Fibroblast of mammary gland (primary cell): ENCODE data around the gene PLSCR2.
"Not testable (repeated sequence)": the region's sequence is repeated elsewhere in the genome, so short reads cannot be mapped to it uniquely, and the experiment has no call there.

Experiments used
- DNase-seq: peaks from one replicate; pipeline ENCODE4 v3.0.0-alpha.2; 2010; ENCODE audit warnings: low read depth
- H3K4me3 ChIP-seq: 2 replicates; pipeline ENCODE4 v1.5.1; 2011; ENCODE audit warnings: low read depth, mild to moderate bottlenecking, low read length, moderate library complexity; ENCODE audit not compliant: control insufficient read depth
- CTCF ChIP-seq: conservative IDR thresholded peaks from 2 replicates; pipeline ENCODE4 v1.5.1; 2011; ENCODE audit warnings: low read depth, low read length, inconsistent platforms; ENCODE audit not compliant: control insufficient read depth, insufficient read depth

PLSCR2 gene

DNA sequence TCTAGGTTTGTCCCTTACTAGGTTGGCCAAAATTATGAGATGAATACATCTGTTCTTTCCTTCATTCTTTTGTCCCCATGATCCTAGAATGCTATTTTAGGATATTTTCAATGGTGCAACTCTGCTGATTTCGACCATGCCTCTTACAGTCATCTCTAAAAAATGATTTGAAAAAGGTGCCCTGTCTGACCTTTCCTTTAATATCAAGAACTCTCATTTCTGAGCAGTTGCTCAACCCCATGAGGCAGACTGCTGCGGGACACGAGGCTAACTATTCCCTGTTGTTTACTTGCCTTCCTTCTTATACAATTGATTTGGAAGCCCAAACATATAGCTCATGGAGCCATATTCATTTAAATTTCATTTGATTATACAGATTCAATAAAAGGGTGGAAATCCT is 14.6 kb downstream of the PLSCR2 start:
- TF ChIP-seq CTCF, result no peak
- no peak for DNase-seq
- no peak overlapping the region for H3K4me3 ChIP-seq

DNA sequence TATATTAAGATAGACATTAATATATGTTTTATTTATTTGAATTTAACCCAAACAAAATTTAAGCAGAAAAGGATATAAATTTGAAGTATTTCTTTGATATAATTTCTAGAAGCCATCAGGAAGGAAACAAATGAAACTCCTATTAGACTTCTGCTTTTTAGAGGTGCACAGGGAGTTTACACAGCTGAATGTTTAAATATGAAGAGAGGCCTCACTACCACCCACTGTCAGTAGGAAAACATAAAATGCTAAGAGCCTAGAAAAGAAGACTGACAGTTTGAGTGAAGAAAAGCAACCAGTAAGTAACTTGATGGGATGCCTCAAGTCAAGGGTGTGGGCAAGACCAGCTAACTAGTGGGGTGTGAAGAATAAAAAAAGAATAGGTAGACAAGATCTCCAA is 19.7 kb downstream of the PLSCR2 start:
- H3K4me3 ChIP-seq, result no peak overlapping the region
- DNase-seq, result no peak
- no peak for TF ChIP-seq CTCF

GRCh38 chr3:146449076-146449475 is 20.3 kb downstream of the PLSCR2 start:
- DNase-seq, result no peak
- TF ChIP-seq CTCF, result no peak
- no peak overlapping the region for H3K4me3 ChIP-seq

DNA sequence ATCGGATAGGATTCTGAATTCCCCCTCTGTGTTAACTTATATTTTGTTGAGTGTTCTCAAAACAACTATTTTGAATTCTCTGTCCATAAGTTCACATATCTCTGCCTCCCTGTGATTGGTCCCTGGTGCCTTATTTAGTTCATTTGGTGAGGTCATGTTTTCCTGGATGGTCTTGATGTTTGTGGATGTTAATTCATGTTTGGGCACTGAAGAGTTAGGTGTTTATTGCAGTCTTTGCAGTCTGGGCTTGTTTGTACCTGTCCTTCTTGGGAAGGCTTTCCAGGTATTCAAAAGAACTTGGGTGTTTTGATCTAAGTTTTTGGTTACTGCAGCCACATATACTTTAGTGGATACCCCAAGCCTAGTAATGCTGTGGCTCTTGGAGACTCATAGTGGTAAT is 23.3 kb downstream of the PLSCR2 start:
- DNase-seq, result no peak
- TF ChIP-seq CTCF, result no peak
- no peak overlapping the region for H3K4me3 ChIP-seq

GRCh38 chr3:146440310-146440709 is 29.1 kb downstream of the PLSCR2 start:
- DNase-seq, H3K4me3 ChIP-seq: not testable (repeated sequence)

GRCh38 chr3:146432066-146432465 is 37.3 kb downstream of the PLSCR2 start:
- TF ChIP-seq CTCF, result no peak
- DNase-seq, result no peak
- no peak overlapping the region for H3K4me3 ChIP-seq

- peak; percentile 28 for DNase-seq
- no peak for TF ChIP-seq CTCF
- H3K4me3 ChIP-seq, result no peak overlapping the region
These were observed 38.1 kb downstream of the PLSCR2 start for GRCh38 chr3:146431240-146431639.
